ENCODE data around the gene CHST7.

Gene CHST7

DNA sequence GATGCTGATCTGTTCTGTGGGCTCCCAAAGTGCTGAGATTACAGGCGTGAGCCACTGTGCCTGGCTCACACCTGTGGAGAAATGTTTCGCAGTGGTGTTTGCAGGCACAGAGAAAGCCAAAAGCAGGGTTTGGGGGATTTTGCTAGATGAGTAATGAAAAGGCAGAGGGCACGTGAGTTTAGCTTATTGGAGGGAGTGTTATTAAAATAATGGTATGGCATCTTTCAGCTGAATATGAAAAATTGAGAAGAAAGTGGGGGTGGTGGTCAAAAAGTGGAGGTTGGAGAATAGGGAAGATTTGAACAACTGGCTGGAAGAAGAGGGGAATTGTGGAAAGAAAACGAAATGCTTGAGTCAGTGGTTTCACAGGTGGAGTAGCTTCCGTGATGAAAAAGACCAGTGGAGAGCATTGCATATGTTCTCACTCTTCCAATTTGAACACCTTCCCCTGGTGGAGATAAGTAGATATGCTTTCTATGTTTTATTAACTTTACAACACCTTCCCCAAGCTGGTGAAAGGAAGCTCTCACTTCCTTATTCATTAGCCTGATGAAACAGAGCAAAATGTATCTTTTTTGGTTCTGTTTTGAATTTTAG lies 1.1 kb upstream of the CHST7 start:
- H3K4me3 ChIP-seq (ENCODE audit: low read depth, low read length) = no peak overlapping the region
- TF ChIP-seq POLR2A (IDR thresholded peaks at IDR 0.05; ENCODE audit: extremely low read depth, insufficient read length) (no peak), MYC (IDR thresholded peaks at IDR 0.05; ENCODE audit: low read depth, low read length) (no peak)
- TF ChIP-seq, protein P1, sequence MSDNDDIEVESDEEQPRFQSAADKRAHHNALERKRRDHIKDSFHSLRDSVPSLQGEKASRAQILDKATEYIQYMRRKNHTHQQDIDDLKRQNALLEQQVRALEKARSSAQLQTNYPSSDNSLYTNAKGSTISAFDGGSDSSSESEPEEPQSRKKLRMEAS (IDR thresholded peaks at IDR 0.05; ENCODE audit: low read depth, low read length) = no peak
- TF ChIP-seq, protein P2, sequence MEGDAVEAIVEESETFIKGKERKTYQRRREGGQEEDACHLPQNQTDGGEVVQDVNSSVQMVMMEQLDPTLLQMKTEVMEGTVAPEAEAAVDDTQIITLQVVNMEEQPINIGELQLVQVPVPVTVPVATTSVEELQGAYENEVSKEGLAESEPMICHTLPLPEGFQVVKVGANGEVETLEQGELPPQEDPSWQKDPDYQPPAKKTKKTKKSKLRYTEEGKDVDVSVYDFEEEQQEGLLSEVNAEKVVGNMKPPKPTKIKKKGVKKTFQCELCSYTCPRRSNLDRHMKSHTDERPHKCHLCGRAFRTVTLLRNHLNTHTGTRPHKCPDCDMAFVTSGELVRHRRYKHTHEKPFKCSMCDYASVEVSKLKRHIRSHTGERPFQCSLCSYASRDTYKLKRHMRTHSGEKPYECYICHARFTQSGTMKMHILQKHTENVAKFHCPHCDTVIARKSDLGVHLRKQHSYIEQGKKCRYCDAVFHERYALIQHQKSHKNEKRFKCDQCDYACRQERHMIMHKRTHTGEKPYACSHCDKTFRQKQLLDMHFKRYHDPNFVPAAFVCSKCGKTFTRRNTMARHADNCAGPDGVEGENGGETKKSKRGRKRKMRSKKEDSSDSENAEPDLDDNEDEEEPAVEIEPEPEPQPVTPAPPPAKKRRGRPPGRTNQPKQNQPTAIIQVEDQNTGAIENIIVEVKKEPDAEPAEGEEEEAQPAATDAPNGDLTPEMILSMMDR (IDR thresholded peaks at IDR 0.05; ENCODE audit: low read depth, low read length) = no peak
- DNase-seq (ENCODE audit: low read depth) = peak; percentile 13

DNA sequence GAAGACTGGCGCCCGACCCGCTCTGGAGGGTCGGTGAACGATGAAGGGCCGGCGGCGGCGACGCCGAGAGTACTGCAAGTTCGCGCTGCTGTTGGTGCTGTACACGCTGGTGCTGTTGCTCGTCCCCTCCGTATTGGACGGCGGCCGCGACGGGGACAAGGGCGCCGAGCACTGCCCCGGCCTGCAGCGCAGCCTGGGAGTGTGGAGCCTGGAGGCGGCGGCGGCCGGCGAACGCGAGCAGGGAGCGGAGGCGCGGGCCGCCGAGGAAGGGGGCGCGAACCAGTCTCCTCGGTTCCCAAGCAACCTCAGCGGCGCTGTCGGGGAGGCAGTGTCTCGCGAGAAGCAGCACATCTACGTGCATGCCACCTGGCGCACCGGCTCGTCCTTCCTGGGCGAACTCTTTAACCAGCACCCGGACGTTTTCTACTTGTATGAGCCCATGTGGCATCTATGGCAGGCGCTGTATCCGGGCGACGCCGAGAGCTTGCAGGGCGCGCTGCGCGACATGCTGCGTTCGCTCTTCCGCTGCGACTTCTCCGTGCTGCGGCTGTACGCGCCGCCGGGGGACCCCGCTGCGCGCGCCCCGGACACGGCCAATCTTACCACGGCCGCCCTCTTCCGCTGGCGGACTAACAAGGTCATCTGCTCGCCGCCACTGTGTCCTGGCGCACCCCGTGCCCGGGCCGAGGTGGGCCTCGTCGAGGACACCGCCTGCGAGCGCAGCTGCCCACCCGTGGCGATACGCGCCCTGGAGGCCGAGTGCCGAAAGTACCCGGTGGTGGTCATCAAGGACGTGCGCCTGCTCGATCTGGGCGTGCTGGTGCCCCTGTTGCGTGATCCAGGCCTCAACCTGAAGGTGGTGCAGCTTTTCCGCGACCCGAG lies 568 bp downstream of the CHST7 start:
- DNase-seq (ENCODE audit: low read depth) = peak; percentile 66
- TF ChIP-seq POLR2A (IDR thresholded peaks at IDR 0.05; ENCODE audit: extremely low read depth, insufficient read length) = no peak
- TF ChIP-seq, protein P1 (IDR thresholded peaks at IDR 0.05; ENCODE audit: low read depth, low read length) = peak; percentile 6; the same call in 1 of the 2 replicates
- 0 out of 2 replicates have a peak, but pooled peaks have one; percentile 17 for TF ChIP-seq MYC (IDR thresholded peaks at IDR 0.05; ENCODE audit: low read depth, low read length)
- peak overlapping the region; percentile 55 for H3K4me3 ChIP-seq (ENCODE audit: low read depth, low read length)

DNA sequence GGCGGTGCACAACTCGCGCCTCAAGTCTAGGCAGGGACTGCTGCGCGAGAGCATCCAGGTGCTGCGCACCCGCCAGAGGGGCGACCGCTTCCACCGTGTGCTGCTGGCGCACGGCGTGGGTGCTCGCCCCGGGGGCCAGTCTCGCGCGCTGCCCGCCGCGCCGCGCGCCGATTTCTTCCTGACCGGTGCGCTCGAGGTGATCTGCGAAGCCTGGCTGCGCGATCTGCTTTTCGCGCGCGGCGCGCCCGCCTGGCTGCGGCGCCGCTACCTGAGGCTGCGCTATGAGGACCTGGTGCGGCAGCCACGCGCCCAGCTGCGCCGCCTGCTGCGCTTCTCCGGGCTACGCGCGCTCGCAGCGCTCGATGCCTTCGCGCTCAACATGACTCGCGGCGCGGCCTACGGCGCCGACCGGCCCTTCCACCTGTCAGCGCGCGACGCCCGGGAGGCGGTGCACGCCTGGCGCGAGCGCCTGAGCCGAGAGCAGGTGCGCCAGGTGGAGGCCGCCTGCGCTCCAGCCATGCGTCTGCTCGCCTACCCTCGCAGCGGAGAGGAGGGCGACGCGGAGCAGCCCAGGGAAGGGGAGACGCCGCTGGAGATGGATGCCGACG lies 1.3 kb downstream of the CHST7 start:
- TF ChIP-seq, protein P2 (IDR thresholded peaks at IDR 0.05; ENCODE audit: low read depth, low read length) = no peak
- TF ChIP-seq, protein P1 (IDR thresholded peaks at IDR 0.05; ENCODE audit: low read depth, low read length) = no peak
- TF ChIP-seq POLR2A (IDR thresholded peaks at IDR 0.05; ENCODE audit: extremely low read depth, insufficient read length) = no peak
- TF ChIP-seq MYC (IDR thresholded peaks at IDR 0.05; ENCODE audit: low read depth, low read length) = no peak
- DNase-seq (ENCODE audit: low read depth) = no peak
- H3K4me3 ChIP-seq (ENCODE audit: low read depth, low read length) = no peak overlapping the region

DNA sequence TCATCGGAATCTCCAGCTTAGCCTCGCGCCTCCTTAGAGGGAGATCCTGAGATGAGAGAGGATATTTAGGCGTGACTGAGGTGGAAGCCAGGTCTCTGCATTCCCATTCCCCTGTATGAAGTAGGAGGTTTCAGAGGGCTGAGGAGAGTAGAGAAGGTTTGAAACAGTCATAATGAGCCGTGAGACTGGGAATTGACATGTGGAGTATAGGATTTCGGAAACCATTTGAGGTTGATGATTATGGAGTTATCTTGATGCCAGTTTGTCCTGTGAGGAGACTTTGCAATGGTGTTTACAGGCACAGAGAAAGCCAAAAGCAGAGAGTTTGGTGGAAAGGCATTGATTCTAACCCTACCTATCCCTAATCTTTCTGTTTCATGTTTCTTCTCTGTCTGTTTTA lies 2.0 kb downstream of the CHST7 start:
- TF ChIP-seq, protein P1 (IDR thresholded peaks at IDR 0.05; ENCODE audit: low read depth, low read length) = no peak
- TF ChIP-seq POLR2A (IDR thresholded peaks at IDR 0.05; ENCODE audit: extremely low read depth, insufficient read length) = no peak
- TF ChIP-seq, protein P2 (IDR thresholded peaks at IDR 0.05; ENCODE audit: low read depth, low read length) = no peak
- TF ChIP-seq MYC (IDR thresholded peaks at IDR 0.05; ENCODE audit: low read depth, low read length) = no peak
- no peak for DNase-seq (ENCODE audit: low read depth)
- H3K4me3 ChIP-seq (ENCODE audit: low read depth, low read length) = no peak overlapping the region

DNA sequence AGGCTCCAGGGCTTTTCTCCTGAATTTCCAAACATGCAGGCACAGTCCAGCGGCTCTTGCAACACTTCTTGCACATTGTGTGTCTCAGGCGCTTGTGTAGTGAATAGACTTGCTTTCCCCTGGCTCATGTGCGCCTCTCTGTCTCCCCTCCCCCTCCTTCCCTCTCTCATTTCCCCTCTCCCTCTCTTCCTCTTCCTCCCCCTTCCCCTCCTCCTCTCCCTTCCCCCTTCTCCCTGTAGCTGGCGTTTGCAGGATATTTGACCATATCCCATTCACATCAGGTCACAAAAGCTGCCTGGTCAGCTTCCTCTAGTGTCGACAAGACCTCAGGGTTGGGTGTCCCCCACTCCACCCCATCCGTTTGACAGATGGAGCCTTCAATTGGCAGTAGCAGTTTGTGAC lies 2.4 kb downstream of the CHST7 start:
- TF ChIP-seq MYC (IDR thresholded peaks at IDR 0.05; ENCODE audit: low read depth, low read length) = no peak
- no peak for TF ChIP-seq POLR2A (IDR thresholded peaks at IDR 0.05; ENCODE audit: extremely low read depth, insufficient read length)
- TF ChIP-seq, protein P1 (IDR thresholded peaks at IDR 0.05; ENCODE audit: low read depth, low read length) = no peak
- TF ChIP-seq, protein P2 (IDR thresholded peaks at IDR 0.05; ENCODE audit: low read depth, low read length) = no peak
- DNase-seq (ENCODE audit: low read depth) = no peak
- H3K4me3 ChIP-seq (ENCODE audit: low read depth, low read length) = no peak overlapping the region
